ENCODE measurements around the gene EHMT2.

EHMT2 gene

DNA sequence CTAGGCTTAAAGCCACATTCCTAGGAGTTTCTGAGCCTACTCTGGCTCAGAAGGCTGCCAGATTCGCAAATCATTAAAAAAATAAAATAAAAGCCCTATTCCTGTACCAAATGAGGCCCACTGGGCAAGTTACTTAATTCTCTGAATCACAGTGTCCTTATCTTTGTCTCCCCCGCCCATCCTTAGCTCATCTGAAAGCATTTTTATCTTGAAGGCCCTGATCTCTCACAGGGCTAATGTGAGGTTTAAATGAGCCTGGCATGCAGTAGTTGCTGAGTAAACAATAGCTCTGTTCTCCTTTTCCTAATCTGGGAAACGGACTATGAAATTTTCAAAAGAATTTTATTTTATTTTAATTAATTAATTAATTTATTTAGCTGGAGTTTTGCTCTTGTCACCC lies 6.5 kb upstream of the EHMT2 start:
- no peaks in the 10 kb centered on the region for H3K36me3 ChIP-seq (ENCODE audit: control insufficient read depth in 1 of 2, insufficient read depth in 2 of 2, low read length in 2 of 2)
- no peaks in the 10 kb centered on the region for H3K27me3 ChIP-seq (ENCODE audit: control insufficient read depth in 1 of 2, insufficient read depth in 2 of 2, low read length in 2 of 2)
- no peak overlapping the region for H3K4me3 ChIP-seq (ENCODE audit: low read depth in 1 of 2, low read length in 2 of 2)
- no peak overlapping the region for H3K27ac ChIP-seq (ENCODE audit: low read depth, low read length)
- no peak overlapping the region for H3K9ac ChIP-seq (ENCODE audit: low read depth in 1 of 2, low read length in 2 of 2)
- peaks cover 9 to 18% of the 10 kb centered on the region in 2 donors for H3K4me1 ChIP-seq (ENCODE audit: control insufficient read depth in 1 of 2, insufficient read depth in 2 of 2, low read length in 2 of 2)
- H3K9me3 ChIP-seq (ENCODE audit: control insufficient read depth in 1 of 2, low read length in 2 of 2) = no peaks in the 10 kb centered on the region

DNA sequence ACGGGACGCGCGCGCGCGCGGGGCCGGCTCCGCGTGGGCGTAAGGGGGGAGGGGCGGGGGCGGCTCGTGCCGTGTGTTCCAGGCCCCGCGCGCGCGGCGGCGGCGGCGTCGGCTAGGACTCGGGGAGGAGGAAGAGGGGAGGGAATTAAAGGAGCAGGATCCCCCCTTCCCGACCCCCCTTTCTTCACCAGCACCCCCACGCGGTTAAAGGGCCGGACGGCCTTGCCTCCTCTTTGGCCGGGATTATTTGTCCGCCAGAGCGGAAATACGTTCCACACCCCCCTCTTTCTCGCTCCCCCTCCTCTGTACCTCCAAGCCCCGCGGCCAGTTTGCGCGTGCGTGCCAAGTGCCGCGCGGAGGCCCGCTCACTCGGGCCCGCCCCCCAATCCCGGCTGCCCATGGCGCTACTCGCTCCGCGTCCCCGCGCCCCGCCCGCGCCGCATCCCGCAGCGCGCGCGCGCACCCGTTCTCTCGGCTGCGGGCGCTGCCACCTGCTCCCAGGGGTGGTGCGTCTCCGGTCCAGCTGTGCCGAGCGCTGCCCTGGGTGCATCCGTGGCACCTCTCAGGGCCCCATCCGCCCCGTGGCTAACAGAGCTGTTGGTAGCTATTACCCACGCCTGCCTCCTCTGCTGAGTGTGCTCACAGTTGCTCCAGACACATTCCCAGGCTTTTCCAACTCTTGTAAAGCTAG lies 4.6 kb upstream of the EHMT2 start, which contains the start of gene ZBTB12:
TSS of gene ZBTB12 (minus strand) at position 134 of the 691 bp plus-strand sequence. CDS start 781 bp downstream, outside the sequence.
- H3K27me3 ChIP-seq (ENCODE audit: control insufficient read depth in 1 of 2, insufficient read depth in 2 of 2, low read length in 2 of 2) = no peaks in the 10 kb centered on the region
- H3K9me3 ChIP-seq (ENCODE audit: control insufficient read depth in 1 of 2, low read length in 2 of 2) = no peaks in the 10 kb centered on the region
- H3K4me1 ChIP-seq (ENCODE audit: control insufficient read depth in 1 of 2, insufficient read depth in 2 of 2, low read length in 2 of 2) = peaks cover 14 to 25% of the 10 kb centered on the region in 2 donors
- peak within 1 kb of the TSS; percentile 79 for H3K27ac ChIP-seq (ENCODE audit: low read depth, low read length)
- H3K36me3 ChIP-seq (ENCODE audit: control insufficient read depth in 1 of 2, insufficient read depth in 2 of 2, low read length in 2 of 2) = no peaks in the 10 kb centered on the region
- H3K9ac ChIP-seq (ENCODE audit: low read depth in 1 of 2, low read length in 2 of 2) = peak within 1 kb of the TSS; percentile 46 to 81
- peak within 1 kb of the TSS; percentile 56 to 82 for H3K4me3 ChIP-seq (ENCODE audit: low read depth in 1 of 2, low read length in 2 of 2)

GRCh38 chr6:31901415-31901952 lies 4.0 kb upstream of the EHMT2 start:
- H3K9me3 ChIP-seq (ENCODE audit: control insufficient read depth in 1 of 2, low read length in 2 of 2) = no peaks in the 10 kb centered on the region
- H3K4me3 ChIP-seq (ENCODE audit: low read depth in 1 of 2, low read length in 2 of 2) = peak overlapping the region; percentile 56 to 82
- peaks cover 14 to 29% of the 10 kb centered on the region in 2 donors for H3K4me1 ChIP-seq (ENCODE audit: control insufficient read depth in 1 of 2, insufficient read depth in 2 of 2, low read length in 2 of 2)
- no peaks in the 10 kb centered on the region for H3K36me3 ChIP-seq (ENCODE audit: control insufficient read depth in 1 of 2, insufficient read depth in 2 of 2, low read length in 2 of 2)
- H3K27me3 ChIP-seq (ENCODE audit: control insufficient read depth in 1 of 2, insufficient read depth in 2 of 2, low read length in 2 of 2) = no peaks in the 10 kb centered on the region
- peak overlapping the region; percentile 79 for H3K27ac ChIP-seq (ENCODE audit: low read depth, low read length)
- peak overlapping the region; percentile 46 to 47 for H3K9ac ChIP-seq (ENCODE audit: low read depth in 1 of 2, low read length in 2 of 2)

DNA sequence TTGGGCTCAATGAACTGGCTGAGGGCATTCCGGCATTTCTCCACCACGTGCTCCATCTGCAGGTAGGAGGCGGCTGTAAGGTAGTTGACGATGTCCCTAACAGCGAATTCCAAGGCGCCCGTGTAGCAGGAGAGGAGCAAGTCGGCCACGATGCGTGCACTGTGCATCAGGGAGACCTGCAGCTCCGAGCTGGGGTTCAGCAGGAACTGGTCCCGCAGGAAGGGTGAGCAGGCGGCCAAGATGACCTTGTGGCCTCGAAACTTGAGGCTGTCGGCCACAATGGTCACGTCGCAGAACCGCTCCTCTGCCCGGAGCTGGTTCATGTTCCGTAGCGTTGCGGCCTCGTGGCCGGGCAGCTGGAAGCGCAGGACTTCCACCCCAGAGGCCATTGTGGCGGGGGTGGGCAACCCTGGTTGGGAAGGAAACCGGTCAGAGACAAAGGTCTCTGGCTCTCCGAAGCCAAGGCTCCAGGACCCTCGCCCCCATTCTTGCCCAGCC lies 3.5 kb upstream of the EHMT2 start:
- Histone ChIP-seq H3K27me3 (ENCODE audit: control insufficient read depth in 1 of 2, insufficient read depth in 2 of 2, low read length in 2 of 2) (no peaks in the 10 kb centered on the region), H3K4me3 (ENCODE audit: low read depth in 1 of 2, low read length in 2 of 2) (peak overlapping the region; percentile 56 to 82), H3K36me3 (ENCODE audit: control insufficient read depth in 1 of 2, insufficient read depth in 2 of 2, low read length in 2 of 2) (peaks cover 0 to 2% of the 10 kb centered on the region in 2 donors), H3K9ac (ENCODE audit: low read depth in 1 of 2, low read length in 2 of 2) (peak overlapping the region in 1 of 2 donors; percentile 47), H3K4me1 (ENCODE audit: control insufficient read depth in 1 of 2, insufficient read depth in 2 of 2, low read length in 2 of 2) (peaks cover 14 to 34% of the 10 kb centered on the region in 2 donors), H3K9me3 (ENCODE audit: control insufficient read depth in 1 of 2, low read length in 2 of 2) (no peaks in the 10 kb centered on the region), H3K27ac (ENCODE audit: low read depth, low read length) (peak overlapping the region; percentile 61)

DNA sequence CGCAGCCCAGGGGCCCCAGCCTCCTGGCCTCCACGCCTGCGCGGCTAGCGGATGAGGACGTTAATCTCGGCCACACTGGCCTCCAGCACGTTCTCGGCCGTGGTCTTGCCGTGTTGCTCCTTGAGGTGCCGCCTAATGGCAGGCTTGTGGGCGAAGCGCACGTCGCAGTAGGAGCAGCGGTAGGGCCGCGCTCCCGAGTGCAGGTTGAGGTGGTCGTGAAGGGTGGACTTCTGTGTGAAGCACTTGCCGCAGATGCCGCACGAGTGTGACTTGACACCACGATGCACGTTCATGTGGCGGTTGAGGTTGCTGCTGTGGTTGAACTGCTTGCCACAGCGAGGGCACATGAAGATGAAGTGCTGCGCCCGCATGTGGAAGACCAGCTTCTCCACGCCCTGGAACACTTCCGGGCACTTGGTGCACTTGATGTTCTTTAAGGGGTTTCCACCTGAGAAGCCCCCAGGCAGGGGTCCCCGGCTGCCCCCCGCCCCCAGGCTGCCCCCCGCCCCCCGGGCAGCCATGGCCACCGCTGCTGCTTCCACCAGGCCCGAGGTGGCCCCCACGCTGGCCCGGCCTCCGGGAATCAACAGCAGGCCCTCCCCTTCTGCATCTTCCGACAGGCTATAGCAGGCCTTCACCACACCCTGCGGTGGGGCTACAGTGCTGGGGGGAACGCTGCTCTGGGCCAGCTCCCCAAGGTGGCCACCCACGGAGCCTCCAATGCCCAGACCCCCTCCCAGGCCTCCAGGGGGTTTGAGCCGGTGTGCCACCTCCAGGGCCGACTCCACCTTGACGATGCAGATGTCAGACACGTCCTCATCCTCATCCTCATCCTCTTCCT lies 2.6 kb upstream of the EHMT2 start:
- H3K36me3 ChIP-seq (ENCODE audit: control insufficient read depth in 1 of 2, insufficient read depth in 2 of 2, low read length in 2 of 2) = peaks cover 0 to 6% of the 10 kb centered on the region in 2 donors
- no peaks in the 10 kb centered on the region for H3K27me3 ChIP-seq (ENCODE audit: control insufficient read depth in 1 of 2, insufficient read depth in 2 of 2, low read length in 2 of 2)
- no peak overlapping the region for H3K4me3 ChIP-seq (ENCODE audit: low read depth in 1 of 2, low read length in 2 of 2)
- H3K9ac ChIP-seq (ENCODE audit: low read depth in 1 of 2, low read length in 2 of 2) = no peak overlapping the region
- peaks cover 14 to 34% of the 10 kb centered on the region in 2 donors for H3K4me1 ChIP-seq (ENCODE audit: control insufficient read depth in 1 of 2, insufficient read depth in 2 of 2, low read length in 2 of 2)
- no peaks in the 10 kb centered on the region for H3K9me3 ChIP-seq (ENCODE audit: control insufficient read depth in 1 of 2, low read length in 2 of 2)
- no peak overlapping the region for H3K27ac ChIP-seq (ENCODE audit: low read depth, low read length)

DNA sequence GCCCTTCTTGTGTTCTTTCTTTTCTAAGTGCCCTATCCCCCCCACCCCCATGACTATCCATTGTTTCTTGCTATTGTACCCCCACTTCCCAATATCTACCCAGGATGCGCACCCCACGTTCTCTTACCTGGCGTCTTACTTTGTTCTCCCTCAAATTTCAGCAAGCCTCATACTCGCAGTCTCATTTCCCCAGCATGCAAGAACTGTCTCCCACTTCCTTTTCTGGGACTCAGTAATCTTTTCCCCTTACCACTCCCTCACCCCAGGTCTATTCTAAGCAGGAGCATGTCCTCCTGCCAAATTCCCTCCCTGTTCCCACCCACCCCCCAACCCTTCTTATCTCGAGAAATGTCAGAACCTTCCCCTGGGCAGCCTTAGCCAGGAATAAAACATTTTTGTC lies 1.7 kb upstream of the EHMT2 start:
- Histone ChIP-seq H3K9ac (ENCODE audit: low read depth in 1 of 2, low read length in 2 of 2) (no peak overlapping the region), H3K4me3 (ENCODE audit: low read depth in 1 of 2, low read length in 2 of 2) (no peak overlapping the region), H3K27ac (ENCODE audit: low read depth, low read length) (no peak overlapping the region), H3K9me3 (ENCODE audit: control insufficient read depth in 1 of 2, low read length in 2 of 2) (no peaks in the 10 kb centered on the region), H3K36me3 (ENCODE audit: control insufficient read depth in 1 of 2, insufficient read depth in 2 of 2, low read length in 2 of 2) (peaks cover 0 to 13% of the 10 kb centered on the region in 2 donors), H3K4me1 (ENCODE audit: control insufficient read depth in 1 of 2, insufficient read depth in 2 of 2, low read length in 2 of 2) (peaks cover 14 to 34% of the 10 kb centered on the region in 2 donors), H3K27me3 (ENCODE audit: control insufficient read depth in 1 of 2, insufficient read depth in 2 of 2, low read length in 2 of 2) (no peaks in the 10 kb centered on the region)

GRCh38 chr6:31898383-31899011 lies 999 bp upstream of the EHMT2 start:
- Histone ChIP-seq H3K4me3 (ENCODE audit: low read depth in 1 of 2, low read length in 2 of 2) (peak overlapping the region; percentile 92 to 93), H3K36me3 (ENCODE audit: control insufficient read depth in 1 of 2, insufficient read depth in 2 of 2, low read length in 2 of 2) (peaks cover 0 to 15% of the 10 kb centered on the region in 2 donors), H3K27me3 (ENCODE audit: control insufficient read depth in 1 of 2, insufficient read depth in 2 of 2, low read length in 2 of 2) (no peaks in the 10 kb centered on the region), H3K27ac (ENCODE audit: low read depth, low read length) (peak overlapping the region; percentile 73), H3K4me1 (ENCODE audit: control insufficient read depth in 1 of 2, insufficient read depth in 2 of 2, low read length in 2 of 2) (peaks cover 14 to 34% of the 10 kb centered on the region in 2 donors), H3K9ac (ENCODE audit: low read depth in 1 of 2, low read length in 2 of 2) (peak overlapping the region; percentile 85 to 96), H3K9me3 (ENCODE audit: control insufficient read depth in 1 of 2, low read length in 2 of 2) (no peaks in the 10 kb centered on the region)

DNA sequence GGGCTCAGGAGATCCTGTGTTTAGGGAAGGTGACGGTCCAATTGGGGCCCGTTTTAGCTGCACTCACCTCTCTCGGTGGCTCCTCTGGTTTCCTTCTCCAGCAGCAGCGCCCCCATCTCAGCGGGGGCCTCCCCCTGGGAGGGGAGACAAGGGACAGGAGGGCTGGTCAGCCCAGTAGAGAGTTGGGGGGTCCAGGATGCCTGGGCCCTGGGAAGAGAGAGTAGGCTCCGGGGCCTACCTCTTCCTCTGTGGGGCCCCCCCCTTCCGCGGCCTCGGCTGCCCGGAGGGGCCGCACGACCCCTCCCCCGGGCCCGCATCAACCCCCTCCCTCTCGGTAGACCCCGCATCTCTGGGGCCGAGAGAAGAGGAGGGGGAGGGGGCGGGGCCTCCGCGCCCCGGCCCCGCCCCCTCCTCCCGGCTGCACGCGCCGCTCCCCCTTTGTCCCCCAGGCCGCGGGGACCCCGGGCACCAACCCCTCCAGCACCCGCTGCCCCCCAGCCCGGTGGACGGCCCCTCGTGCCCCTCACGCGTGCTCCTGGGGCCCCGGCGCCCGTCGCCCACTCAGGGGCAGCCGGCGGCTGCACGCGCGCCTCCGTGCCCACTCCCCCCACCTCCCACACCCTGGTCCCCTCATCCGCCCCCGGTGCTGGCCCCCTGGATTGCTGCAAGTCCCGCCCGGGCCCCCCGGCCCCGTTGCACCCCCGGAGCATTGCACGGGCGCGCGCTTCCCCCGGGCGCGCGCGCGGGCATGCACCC lies 464 bp downstream of the EHMT2 start:
- Histone ChIP-seq H3K36me3 (ENCODE audit: control insufficient read depth in 1 of 2, insufficient read depth in 2 of 2, low read length in 2 of 2) (peaks cover 10 to 29% of the 10 kb centered on the region in 2 donors), H3K9ac (ENCODE audit: low read depth in 1 of 2, low read length in 2 of 2) (peak overlapping the region; percentile 1 to 60), H3K4me1 (ENCODE audit: control insufficient read depth in 1 of 2, insufficient read depth in 2 of 2, low read length in 2 of 2) (peaks cover 5 to 24% of the 10 kb centered on the region in 2 donors), H3K9me3 (ENCODE audit: control insufficient read depth in 1 of 2, low read length in 2 of 2) (no peaks in the 10 kb centered on the region), H3K27me3 (ENCODE audit: control insufficient read depth in 1 of 2, insufficient read depth in 2 of 2, low read length in 2 of 2) (no peaks in the 10 kb centered on the region), H3K4me3 (ENCODE audit: low read depth in 1 of 2, low read length in 2 of 2) (peak overlapping the region; percentile 67 to 92), H3K27ac (ENCODE audit: low read depth, low read length) (no peak overlapping the region)

DNA sequence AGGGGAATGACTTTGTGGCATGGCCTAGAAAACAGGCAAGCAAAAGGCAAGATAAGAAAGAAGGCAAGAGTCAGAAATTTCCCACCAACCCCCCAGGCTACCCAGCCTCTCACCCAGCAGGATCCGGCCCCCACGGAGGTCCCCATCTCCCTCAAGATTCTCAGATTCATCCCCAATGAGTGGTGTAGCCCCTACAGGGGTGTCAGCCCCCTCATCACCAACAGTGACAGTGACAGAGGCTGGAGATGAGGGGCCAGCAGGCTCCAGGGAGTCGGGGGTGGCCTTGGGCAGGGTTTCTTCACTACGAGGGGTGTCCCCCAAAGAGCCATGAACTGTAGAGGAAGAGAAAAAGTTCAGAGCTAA lies 1.0 kb downstream of the EHMT2 start:
- Histone ChIP-seq H3K4me3 (ENCODE audit: low read depth in 1 of 2, low read length in 2 of 2) (peak overlapping the region; percentile 67 to 92), H3K4me1 (ENCODE audit: control insufficient read depth in 1 of 2, insufficient read depth in 2 of 2, low read length in 2 of 2) (peaks cover 5 to 24% of the 10 kb centered on the region in 2 donors), H3K27me3 (ENCODE audit: control insufficient read depth in 1 of 2, insufficient read depth in 2 of 2, low read length in 2 of 2) (no peaks in the 10 kb centered on the region), H3K9ac (ENCODE audit: low read depth in 1 of 2, low read length in 2 of 2) (peak overlapping the region; percentile 32 to 60), H3K9me3 (ENCODE audit: control insufficient read depth in 1 of 2, low read length in 2 of 2) (no peaks in the 10 kb centered on the region), H3K36me3 (ENCODE audit: control insufficient read depth in 1 of 2, insufficient read depth in 2 of 2, low read length in 2 of 2) (peaks cover 11 to 34% of the 10 kb centered on the region in 2 donors), H3K27ac (ENCODE audit: low read depth, low read length) (no peak overlapping the region)
